Liver (tissue), 3 donors: ENCODE results near the gene CPAMD8.

Experiments
- EGR1 ChIP-seq, 2 donors: IDR thresholded peaks; 2 replicates each; pipeline ENCODE4 v1.6.1; 2016 to 2018; ENCODE audit warnings: antibody characterized with exemption in 2 of 2, low read depth in 2 of 2
- GABPA ChIP-seq, 2 donors: IDR thresholded peaks in 1 of 2; conservative IDR thresholded peaks in 1 of 2; 2 replicates each; pipeline ENCODE4 v1.6.1; 2016; ENCODE audit warnings: antibody characterized with exemption in 2 of 2, mild to moderate bottlenecking in 1 of 2, moderate library complexity in 1 of 2
- RXRA ChIP-seq, 2 donors: IDR thresholded peaks; 2 replicates each; pipeline ENCODE4 v1.6.1; 2017 to 2018; ENCODE audit warnings: antibody characterized with exemption in 2 of 2, mild to moderate bottlenecking in 1 of 2
- TAF1 ChIP-seq: conservative IDR thresholded peaks from 2 replicates; pipeline ENCODE4 v1.6.1; 2016; ENCODE audit warnings: antibody characterized with exemption, mild to moderate bottlenecking
- YY1 ChIP-seq: IDR thresholded peaks from 2 replicates; pipeline ENCODE4 v1.6.1; 2016; ENCODE audit warnings: antibody characterized with exemption, mild to moderate bottlenecking
- TF ChIP-seq, protein P1 (sequence below): fragments of 150-350 bp; IDR thresholded peaks from 2 replicates; pipeline ENCODE4 v1.5.1; 2017; ENCODE audit warnings: improper control_type of control experiment, low read depth, low read length; ENCODE audit not compliant: missing input control
- TF ChIP-seq, protein P2 (sequence below): IDR thresholded peaks from 2 replicates; pipeline ENCODE4 v1.6.1; 2016; ENCODE audit warnings: antibody characterized with exemption
- TF ChIP-seq, protein P3 (sequence below): IDR thresholded peaks from 2 replicates; pipeline ENCODE4 v1.6.1; 2016; ENCODE audit warnings: antibody characterized with exemption, mild to moderate bottlenecking
- donor health status: healthy.
- donor health status: healthy.

DNA sequence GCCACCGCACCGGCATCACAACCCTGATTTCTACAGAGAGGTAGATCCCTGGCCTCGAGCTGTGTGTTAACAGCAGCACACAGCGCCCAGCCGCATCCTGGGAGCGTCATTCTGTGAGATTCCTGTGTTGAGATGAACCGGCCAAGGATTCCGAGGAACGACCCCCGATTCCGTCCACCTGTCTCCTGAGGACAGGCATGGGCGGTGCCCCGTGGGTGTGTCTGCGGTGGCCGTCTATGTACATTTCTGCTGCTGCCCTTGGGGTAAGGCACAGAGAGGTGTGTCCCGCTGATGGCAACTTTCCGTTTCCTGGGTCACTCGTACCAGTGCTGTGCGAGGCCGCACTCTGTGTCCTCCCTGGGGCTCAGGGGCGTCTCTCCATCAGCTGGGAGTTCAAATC lies 153.9 kb downstream of the CPAMD8 start:
- TF ChIP-seq EGR1 (IDR thresholded peaks at IDR 0.05; ENCODE audit: low read depth in 2 of 2): no peak
- TF ChIP-seq, protein P1, sequence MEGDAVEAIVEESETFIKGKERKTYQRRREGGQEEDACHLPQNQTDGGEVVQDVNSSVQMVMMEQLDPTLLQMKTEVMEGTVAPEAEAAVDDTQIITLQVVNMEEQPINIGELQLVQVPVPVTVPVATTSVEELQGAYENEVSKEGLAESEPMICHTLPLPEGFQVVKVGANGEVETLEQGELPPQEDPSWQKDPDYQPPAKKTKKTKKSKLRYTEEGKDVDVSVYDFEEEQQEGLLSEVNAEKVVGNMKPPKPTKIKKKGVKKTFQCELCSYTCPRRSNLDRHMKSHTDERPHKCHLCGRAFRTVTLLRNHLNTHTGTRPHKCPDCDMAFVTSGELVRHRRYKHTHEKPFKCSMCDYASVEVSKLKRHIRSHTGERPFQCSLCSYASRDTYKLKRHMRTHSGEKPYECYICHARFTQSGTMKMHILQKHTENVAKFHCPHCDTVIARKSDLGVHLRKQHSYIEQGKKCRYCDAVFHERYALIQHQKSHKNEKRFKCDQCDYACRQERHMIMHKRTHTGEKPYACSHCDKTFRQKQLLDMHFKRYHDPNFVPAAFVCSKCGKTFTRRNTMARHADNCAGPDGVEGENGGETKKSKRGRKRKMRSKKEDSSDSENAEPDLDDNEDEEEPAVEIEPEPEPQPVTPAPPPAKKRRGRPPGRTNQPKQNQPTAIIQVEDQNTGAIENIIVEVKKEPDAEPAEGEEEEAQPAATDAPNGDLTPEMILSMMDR: no peak
- TF ChIP-seq, protein P2, sequence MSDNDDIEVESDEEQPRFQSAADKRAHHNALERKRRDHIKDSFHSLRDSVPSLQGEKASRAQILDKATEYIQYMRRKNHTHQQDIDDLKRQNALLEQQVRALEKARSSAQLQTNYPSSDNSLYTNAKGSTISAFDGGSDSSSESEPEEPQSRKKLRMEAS: no peak
- no peak for TF ChIP-seq GABPA (IDR thresholded peaks at IDR 0.05 in 1 of 2, conservative IDR thresholded peaks at IDR 0.05 in 1 of 2)
- TF ChIP-seq RXRA (IDR thresholded peaks at IDR 0.05): no peak
- TF ChIP-seq, protein P3, sequence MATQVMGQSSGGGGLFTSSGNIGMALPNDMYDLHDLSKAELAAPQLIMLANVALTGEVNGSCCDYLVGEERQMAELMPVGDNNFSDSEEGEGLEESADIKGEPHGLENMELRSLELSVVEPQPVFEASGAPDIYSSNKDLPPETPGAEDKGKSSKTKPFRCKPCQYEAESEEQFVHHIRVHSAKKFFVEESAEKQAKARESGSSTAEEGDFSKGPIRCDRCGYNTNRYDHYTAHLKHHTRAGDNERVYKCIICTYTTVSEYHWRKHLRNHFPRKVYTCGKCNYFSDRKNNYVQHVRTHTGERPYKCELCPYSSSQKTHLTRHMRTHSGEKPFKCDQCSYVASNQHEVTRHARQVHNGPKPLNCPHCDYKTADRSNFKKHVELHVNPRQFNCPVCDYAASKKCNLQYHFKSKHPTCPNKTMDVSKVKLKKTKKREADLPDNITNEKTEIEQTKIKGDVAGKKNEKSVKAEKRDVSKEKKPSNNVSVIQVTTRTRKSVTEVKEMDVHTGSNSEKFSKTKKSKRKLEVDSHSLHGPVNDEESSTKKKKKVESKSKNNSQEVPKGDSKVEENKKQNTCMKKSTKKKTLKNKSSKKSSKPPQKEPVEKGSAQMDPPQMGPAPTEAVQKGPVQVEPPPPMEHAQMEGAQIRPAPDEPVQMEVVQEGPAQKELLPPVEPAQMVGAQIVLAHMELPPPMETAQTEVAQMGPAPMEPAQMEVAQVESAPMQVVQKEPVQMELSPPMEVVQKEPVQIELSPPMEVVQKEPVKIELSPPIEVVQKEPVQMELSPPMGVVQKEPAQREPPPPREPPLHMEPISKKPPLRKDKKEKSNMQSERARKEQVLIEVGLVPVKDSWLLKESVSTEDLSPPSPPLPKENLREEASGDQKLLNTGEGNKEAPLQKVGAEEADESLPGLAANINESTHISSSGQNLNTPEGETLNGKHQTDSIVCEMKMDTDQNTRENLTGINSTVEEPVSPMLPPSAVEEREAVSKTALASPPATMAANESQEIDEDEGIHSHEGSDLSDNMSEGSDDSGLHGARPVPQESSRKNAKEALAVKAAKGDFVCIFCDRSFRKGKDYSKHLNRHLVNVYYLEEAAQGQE: no peak
- no peak for TF ChIP-seq TAF1
- TF ChIP-seq YY1: no peak
